Hematopoietic multipotent progenitor cell treated with erythropoietin and hydrocortisone succinate and interleukin-3 and kit ligand, for 17 days (in vitro differentiated cells): ENCODE data around the gene SPCS2.
"Not testable (repeated sequence)": the region's sequence is repeated elsewhere in the genome, so short reads cannot be mapped to it uniquely, and the experiment has no call there.

ENCODE experiments used
- DNase-seq: peaks from one replicate; pipeline ENCODE4 v3.0.0-alpha.2; 2015; ENCODE audit warnings: low spot score

SPCS2 gene

GRCh38 chr11:75002516-75002915 is 53.5 kb downstream of the SPCS2 start:
- no peak for DNase-seq

GRCh38 chr11:75004215-75004614 is 55.1 kb downstream of the SPCS2 start:
- DNase-seq = no peak

- DNase-seq = no peak
These were observed 62.3 kb downstream of the SPCS2 start for GRCh38 chr11:75011357-75011756.

- no peak for DNase-seq
These were observed 62.8 kb downstream of the SPCS2 start for GRCh38 chr11:75011872-75012271.

GRCh38 chr11:75013051-75013450 is 64.0 kb downstream of the SPCS2 start:
- no peak for DNase-seq

GRCh38 chr11:75014129-75014528 is 65.1 kb downstream of the SPCS2 start:
- no peak for DNase-seq

- DNase-seq = not testable (repeated sequence)
These were observed 70.1 kb downstream of the SPCS2 start for GRCh38 chr11:75019200-75019599.

GRCh38 chr11:75020328-75020727 is 71.3 kb downstream of the SPCS2 start:
- not testable (repeated sequence) for DNase-seq

GRCh38 chr11:75022296-75022695 is 73.2 kb downstream of the SPCS2 start:
- no peak for DNase-seq

GRCh38 chr11:75022759-75023396 is 73.8 kb downstream of the SPCS2 start:
- DNase-seq = peak; percentile 73

GRCh38 chr11:75023446-75024067 is 74.5 kb downstream of the SPCS2 start:
- no peak for DNase-seq

- DNase-seq = no peak
These were observed 75.0 kb downstream of the SPCS2 start for GRCh38 chr11:75024068-75024449.

- no peak for DNase-seq
These were observed 75.7 kb downstream of the SPCS2 start for GRCh38 chr11:75024764-75025211.

- no peak for DNase-seq
These were observed 76.5 kb downstream of the SPCS2 start for GRCh38 chr11:75025561-75025960.

- DNase-seq = no peak
These were observed 79.3 kb downstream of the SPCS2 start for GRCh38 chr11:75028321-75028720.
